HTERT RPE-1 (cell line): ENCODE measurements around the gene SIGLEC8.
"Not testable (repeated sequence)": the region's sequence is repeated elsewhere in the genome, so short reads cannot be mapped to it uniquely, and the experiment has no call there.

Source experiments
- in situ Hi-C: fragments of 300-500 bp; cut with MboI; formaldehyde crosslinking; loops from 4 replicates; pipeline ENCODE4 v1.14.3; 2020; ENCODE audit warnings: low sequenced_read_pairs

SIGLEC8 gene

GRCh38 chr19:51448011-51448410 is 10.2 kb downstream of the SIGLEC8 start:
- in situ Hi-C loops, result no loop called here

GRCh38 chr19:51447510-51447909 is 10.7 kb downstream of the SIGLEC8 start:
- in situ Hi-C loops, result not testable (repeated sequence)

GRCh38 chr19:51441410-51442390 is 16.6 kb downstream of the SIGLEC8 start:
- in situ Hi-C loops, result no loop called here

- in situ Hi-C loops, result no loop called here
Measured at GRCh38 chr19:51440846-51441409, 17.3 kb downstream of the SIGLEC8 start.

- in situ Hi-C loops, result no loop called here
Measured at GRCh38 chr19:51440052-51440451, 18.2 kb downstream of the SIGLEC8 start.

GRCh38 chr19:51439021-51439465 is 19.2 kb downstream of the SIGLEC8 start:
- in situ Hi-C loops, result no loop called here

- in situ Hi-C loops, result no loop called here
Measured at GRCh38 chr19:51434456-51434855, 23.8 kb downstream of the SIGLEC8 start.

- in situ Hi-C loops, result no loop called here
Measured at GRCh38 chr19:51433043-51433442, 25.2 kb downstream of the SIGLEC8 start.

GRCh38 chr19:51431124-51431523 is 27.1 kb downstream of the SIGLEC8 start:
- in situ Hi-C loops, result no loop called here

- in situ Hi-C loops, result no loop called here
Measured at GRCh38 chr19:51430221-51430620, 28.0 kb downstream of the SIGLEC8 start.

GRCh38 chr19:51427201-51427600 is 31.1 kb downstream of the SIGLEC8 start:
- in situ Hi-C loops, result no loop called here

- in situ Hi-C loops, result no loop called here
Measured at GRCh38 chr19:51422053-51422448, 36.2 kb downstream of the SIGLEC8 start.

GRCh38 chr19:51421229-51422052 is 36.8 kb downstream of the SIGLEC8 start:
- in situ Hi-C loops, result no loop called here

GRCh38 chr19:51420511-51420910 is 37.7 kb downstream of the SIGLEC8 start:
- in situ Hi-C loops, result not testable (repeated sequence)

GRCh38 chr19:51418707-51419106 is 39.5 kb downstream of the SIGLEC8 start:
- in situ Hi-C loops, result no loop called here

GRCh38 chr19:51417810-51418157 is 40.5 kb downstream of the SIGLEC8 start:
- in situ Hi-C loops, result no loop called here

GRCh38 chr19:51417107-51417809 is 41.0 kb downstream of the SIGLEC8 start, which contains the start of gene SIGLEC10:
SIGLEC10 (minus strand) TSS chr19:51417642; CDS start chr19:51417581, 61 bp downstream.
- in situ Hi-C loops, result no loop called here

- in situ Hi-C loops, result not testable (repeated sequence)
Measured at GRCh38 chr19:51416422-51416821, 41.8 kb downstream of the SIGLEC8 start.

GRCh38 chr19:51415187-51415586 is 43.1 kb downstream of the SIGLEC8 start:
- in situ Hi-C loops, result no loop called here

- in situ Hi-C loops, result no loop called here
Measured at GRCh38 chr19:51410950-51411748, 47.1 kb downstream of the SIGLEC8 start.
